Measurements from ENCODE around the gene PDE6D.

Gene PDE6D

DNA sequence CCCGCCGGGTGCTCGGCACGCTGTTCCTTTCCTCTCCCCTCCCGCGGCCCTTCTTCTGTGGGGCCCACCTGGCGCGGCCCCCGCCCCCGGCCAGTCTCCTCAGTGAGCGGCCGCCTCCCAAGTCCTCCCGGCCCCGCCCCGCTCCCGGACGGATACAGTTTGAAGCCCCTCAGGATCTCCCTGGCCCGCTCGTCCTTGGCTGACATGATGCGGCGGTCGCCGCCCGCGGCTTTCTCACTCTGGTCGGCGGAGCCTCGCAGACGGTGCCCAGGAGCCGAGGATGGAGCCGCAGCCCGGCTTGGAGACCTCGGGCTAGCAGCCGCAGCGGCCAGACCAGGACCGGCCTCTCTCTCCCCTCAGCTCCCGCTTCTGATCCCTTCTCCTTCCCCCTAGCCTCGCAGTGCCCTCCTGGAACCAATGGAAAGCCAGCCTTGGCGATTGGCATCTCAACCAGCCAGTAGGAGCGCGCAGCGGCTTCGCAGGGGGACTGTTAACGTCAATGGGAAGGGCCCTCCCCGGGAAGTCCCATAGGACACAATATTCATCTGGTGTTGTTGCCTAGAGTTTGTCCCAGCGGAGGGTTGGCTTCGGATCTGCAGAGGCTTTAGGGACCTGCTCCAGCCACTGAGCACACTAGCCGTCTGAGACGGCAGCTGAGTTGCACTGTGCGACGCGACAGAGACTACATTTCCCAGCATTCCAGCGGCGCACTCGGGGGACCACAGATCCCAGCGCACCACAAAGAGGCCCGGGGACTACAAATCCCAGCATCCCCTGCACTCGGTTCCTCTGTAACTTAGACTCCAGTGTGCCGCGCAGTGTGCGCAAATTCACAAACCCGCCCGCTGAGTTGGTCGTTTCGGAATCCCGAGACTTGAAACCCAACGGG, at the start of gene PDE6D:
TSS of gene PDE6D (minus strand) at position 374 of the 889 bp plus-strand sequence. CDS start at position 206, 168 bp downstream.
- peak; percentile 98 for DNase-seq

DNA sequence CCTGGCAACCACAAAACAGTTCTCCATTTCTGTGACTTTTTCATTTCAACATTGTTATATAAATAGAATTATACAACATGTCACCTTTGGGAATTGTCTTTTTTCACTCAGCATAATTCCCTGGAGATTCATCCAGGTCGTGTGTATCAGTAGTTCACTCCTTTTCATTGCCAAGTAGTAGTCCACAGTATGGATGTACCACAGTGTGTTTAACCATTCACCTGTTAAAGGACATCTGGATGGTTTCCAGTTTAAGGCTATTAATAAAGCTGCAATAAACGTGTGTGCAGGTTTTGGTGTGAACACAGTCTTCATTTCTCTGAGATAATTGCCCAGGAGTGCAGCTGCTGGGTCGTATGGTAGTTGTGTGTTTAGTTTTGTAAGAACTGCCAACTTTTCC, 40.8 kb upstream of the PDE6D start:
- DNase-seq: no peak

DNA sequence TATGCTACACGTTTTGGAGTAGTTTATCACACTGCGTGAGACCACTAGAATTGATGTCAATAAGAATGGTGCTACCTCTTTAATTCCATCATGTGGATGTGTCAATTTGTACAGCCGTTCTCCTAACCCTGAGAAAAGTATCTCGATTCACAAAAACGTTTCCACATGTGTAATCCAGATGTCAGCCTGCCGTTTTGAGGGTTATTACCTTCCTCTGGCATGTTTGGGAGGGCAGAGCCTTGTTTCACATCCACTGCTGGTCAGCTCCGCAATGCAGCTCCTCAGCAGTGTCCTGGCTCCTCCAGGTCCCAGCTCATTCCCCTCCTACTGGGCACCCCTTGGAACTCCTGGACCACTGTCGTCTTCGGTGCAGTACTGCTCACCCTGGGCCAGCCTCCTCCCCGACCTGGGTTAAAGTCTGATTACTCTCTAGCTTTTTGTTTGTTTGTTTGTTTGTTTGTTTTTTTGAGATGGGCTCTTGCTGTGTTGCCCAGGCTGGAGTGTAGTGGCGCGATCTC, 39.8 kb upstream of the PDE6D start:
- no peak for DNase-seq

DNA sequence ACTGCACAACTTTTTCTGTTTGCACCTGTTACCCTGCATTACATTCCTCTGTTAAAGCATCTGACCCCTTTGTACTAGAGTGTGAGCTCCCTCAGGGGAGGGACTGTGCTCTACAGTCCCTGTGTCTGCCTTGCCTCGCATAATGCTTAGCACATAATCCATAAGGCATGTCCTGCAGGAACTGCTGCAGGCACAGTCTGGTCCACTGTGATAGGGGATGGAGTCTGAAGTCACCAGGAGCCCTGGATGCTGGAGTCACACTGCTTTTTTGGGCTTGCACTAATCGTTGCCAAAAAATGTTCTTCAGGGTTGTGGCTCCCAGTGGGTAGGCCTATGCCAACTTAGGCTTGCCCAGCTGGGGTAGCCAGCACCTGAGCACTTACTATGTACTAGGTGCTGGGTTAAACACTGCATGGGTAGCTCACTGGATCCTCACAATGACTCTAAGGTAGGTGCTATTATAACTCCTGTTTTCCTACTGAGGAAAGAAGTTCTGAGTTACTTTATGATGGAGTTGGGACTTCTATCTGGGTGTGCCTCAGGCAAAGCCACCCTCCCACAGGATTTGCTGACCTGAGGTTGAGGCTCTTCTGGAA, 38.5 kb upstream of the PDE6D start:
- no peak for DNase-seq

DNA sequence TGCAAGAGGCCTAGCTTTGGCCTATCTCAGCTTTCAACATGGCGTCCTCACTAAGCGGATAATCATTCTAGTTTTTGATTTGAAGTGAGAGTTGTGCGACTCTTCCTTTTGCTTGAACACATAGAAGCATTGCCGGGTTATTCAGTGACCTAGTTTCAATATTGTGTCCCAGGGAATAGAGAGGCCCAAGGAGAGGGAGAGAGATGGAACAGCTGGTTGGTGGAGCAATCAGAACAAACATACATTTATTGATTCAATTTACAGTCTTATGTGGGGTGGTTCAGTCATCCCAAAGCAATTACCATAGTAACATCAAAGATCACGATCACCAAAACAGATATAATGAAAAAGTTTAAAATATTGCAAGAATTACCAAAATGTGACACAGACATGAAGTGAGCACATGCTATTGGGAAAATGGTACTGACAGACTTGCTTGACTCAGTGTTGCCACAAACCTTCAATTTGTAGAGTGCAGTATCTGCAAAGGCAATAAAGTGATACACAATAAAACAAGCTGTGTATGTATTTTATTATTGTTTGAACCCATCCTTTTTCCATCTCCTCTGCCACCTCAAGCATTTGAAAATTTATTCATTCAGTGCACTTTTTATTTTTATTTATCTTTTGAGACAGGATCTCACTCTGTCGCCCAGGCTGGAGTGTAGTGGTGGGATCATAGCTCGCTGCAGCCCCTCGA, 35.4 kb upstream of the PDE6D start:
- no peak for DNase-seq

DNA sequence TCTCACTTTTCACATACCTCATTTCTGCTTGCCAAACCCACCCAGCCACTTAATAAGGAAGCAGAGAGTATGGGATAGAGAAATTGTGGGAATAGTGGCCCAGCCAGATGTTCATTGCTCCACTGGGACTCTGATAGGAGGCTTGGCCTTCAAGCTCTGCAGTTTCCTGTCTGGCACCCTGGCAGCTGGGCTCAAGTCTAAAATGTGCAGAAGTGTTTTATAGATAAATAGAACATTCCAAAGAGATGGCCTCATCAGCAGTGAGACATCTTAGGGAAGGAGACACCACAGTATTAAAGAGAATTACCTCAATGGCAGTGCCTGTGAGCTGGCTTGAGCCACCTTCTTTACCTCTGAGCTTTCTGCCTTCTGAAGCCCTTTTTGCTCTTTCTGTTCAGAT, 29.8 kb upstream of the PDE6D start:
- no peak for DNase-seq

DNA sequence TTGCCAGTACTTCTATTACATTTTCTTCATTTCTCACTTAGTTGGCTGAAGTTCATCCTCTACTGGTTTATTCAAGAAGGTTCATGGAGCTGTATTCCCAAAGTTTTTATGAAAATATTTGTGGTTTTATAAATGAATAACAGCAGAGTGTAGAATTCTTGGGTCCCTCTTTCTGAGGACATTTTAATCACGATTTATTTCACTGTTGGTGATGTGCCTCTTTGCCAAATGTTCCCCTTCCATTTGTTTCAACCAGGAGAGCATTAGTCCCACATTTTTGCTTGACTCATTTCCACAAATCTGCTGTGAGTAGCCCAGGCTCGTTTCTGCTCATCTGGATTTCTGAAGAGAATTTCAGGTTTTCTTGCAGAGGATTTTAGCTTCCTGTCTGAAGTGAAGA, 25.9 kb upstream of the PDE6D start:
- no peak for DNase-seq

DNA sequence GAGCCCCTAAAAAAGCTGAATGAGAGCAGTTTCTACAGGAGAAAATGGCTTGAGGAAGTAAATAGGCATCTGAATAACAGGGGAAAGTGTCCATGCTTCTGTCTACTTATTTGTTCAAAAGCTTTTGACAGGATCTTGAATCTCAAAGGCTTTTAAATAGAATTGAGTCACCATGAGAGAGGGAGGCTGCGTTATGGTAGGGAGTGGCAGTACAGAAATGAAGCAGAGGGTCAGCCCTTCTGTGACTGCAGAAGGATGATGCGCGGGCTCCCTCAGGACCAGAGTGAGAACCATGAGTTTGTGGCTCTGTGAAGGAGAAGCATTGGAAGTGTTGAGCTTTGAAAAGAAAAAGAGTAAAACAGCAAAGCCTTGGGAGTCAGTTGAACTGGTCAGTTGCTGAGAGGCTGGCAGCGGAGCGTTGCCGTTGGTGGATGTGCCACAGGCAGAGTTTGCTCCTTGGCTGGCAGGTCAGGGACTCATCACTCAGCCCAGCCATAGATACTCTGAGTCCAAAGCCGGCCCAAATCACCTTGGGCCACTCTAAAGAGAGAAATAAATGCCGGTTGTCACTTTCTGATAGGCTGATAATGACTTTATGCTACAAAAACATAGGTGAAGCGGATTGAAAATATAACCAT, 22.5 kb upstream of the PDE6D start:
- DNase-seq: no peak

DNA sequence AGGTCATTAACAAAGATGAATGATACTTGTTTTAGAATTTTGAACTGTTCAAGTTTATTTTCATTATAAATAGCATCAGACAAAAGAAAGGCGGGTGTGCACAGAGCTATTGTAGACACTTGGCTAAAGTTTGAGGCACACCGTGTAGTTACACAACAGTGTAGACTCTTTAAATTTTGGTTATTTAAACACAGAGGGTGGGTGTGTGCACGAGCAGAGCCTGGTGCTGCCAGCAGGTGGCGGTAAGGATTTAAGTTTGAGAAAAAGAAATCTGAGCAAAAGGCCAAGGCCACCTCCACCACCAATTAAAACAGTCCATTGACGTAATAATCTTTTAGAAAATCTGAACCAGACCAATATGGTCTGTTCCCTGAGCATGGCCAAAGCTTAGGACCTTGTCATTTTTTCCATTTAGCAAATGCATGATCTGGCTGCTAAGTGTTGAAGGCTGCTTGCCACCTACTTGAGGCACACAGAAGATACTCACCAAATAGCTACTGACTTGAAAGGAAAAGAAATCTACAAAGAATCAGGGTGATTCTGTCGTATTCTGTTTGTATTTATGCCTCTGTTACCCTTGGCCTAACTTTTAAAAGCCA, 19.5 kb upstream of the PDE6D start:
- DNase-seq: peak; percentile 44

DNA sequence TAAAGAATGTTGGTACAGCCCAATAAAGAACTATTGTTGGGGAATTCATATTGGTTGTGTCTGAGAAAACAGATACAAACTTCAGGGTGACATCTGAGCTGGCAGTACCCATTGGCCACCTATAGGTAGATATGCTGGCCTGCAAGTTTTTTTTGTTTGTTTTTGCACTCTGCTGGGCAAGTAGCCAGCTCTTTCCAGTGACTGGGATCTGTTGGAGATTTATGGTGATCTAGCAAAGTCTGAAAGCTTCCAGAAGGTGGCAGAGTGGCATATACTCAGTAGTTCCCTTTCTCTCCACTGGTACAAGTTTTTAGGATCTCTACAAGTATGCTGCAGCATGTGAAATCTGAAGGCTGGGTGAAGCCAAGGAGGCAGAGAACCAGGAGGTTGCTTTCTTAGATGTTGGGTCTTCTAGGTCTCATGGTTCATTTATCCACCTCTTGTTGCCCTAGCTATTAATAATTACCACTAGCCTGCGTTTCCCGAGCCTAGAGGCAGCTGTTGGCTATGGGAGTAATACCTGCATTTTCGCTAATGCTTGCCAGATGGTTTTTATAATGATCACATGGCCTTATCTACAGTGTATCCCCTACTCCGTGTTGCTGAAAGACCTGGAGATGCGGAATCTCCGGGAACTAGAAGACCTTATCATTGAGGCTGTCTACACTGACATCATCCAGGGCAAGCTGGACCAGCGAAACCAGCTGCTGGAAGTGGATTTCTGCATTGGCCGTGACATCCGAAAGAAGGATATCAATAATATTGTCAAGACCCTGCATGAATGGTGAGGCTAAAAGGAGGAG, 14.6 kb upstream of the PDE6D start:
- DNase-seq: peak; percentile 21

DNA sequence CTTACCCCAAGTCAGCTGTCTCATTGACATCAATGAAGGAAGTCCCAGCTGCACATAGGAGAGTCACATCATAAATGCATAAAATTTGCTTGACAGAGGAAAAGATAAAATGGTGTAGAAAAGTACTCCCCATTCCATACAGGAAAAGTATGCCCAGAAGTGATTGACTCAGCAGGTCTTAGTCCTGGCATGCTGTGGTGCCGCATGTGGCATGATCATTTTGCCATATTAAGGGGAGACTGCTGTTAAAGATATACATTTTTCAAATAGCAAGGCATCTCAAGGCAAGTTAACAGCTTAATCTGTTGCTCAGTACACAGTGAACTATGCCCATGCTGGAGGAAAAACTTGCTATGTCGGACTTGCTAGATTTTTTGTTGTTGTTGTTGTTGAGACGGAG, 13.3 kb upstream of the PDE6D start:
- DNase-seq: no peak

DNA sequence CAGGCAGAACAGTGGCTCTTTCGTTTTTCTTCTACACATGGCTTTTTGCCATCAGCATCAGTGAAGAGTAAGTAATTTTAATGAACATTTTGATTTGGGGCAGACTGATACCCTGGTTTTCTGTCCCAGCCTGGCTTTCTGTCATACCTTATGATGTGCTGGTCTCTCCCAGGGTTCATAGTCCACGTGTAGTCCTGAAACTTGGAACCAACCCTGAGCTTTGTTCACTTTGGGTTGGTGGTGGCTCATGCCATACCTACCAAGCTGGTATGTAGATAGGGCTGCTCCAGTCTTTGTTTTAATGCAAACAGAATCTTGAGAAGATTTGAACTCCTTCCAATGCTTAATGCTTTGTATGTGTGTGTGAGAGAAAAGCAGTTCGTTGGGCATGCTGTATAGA, 10.0 kb upstream of the PDE6D start:
- DNase-seq: no peak

DNA sequence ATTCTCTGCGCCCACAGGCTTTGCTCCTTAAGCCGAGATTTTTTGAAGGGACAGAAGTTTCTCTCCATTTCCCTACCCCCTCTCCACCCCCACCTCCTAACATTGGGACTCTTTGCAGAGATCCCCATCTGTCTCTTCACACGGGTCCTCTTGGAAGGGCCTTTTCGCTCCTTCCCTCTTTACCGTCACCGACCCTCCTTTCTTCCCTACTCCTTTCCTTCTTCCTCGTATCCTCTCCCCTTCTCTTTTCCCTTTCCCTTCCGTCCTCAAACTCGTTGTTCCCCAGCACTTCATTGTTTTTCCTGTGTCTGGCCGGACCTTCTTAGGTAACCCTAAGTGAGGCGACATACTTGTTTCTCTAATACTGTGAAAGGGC, 5.8 kb upstream of the PDE6D start:
- no peak for DNase-seq

DNA sequence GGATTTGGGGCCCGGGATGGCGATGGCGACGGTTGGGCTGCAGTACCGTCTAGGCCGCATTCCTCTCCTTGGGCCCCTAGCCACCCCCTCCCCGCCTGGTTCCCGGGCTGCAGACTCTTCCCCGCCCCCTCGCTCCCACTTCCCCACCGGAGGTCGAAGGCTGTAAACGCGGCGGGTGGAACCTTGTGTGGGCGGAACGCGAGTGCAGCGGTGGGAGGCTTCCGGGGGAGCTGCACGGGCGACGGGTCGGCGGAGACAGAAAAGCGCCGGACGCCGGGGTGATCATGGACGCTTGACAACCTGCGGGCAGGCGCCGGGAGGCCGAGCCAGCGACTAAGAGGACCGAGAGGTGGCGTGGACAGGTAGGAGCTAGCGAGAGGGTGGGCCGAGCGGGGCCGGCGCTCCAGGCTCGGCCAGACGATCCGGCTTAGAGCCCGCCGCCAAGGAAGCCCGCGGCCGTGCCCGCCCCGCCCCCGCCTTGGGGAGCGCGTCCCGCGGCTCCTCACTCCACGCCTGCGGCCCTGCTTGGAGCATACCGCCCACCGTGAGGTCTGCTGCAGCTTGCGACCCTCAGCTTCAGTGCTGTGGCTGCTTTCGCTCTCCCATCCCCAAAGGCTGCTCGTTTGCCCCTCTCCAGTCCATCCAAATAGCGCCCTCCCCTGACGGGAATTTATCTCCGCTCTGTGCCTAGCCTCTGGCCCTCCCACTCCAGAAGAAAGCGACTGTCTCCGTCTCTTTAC, 5.3 kb upstream of the PDE6D start, which contains the start of gene COPS7B:
TSS of gene COPS7B (plus strand) at position 269 of the 740 bp plus-strand sequence. CDS start 2,126 bp downstream, outside the sequence.
- peak; percentile 80 for DNase-seq

DNA sequence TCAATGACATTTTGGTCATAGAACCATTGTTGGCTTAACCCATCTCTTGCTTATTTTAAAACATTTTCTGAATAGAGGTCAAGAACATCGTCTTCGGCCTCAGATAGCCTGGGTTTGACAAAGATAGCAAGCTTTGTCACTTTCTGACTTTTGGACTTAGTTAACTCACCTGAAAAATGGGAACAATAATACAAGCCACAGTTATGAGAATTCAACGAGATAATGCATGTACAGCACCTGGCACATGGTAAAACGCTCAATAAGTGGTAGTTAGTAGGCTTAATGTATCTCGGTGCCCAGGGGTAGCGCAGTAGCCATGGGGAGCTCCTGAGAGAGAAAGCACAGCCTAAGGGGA, 4.7 kb upstream of the PDE6D start:
- DNase-seq: no peak

DNA sequence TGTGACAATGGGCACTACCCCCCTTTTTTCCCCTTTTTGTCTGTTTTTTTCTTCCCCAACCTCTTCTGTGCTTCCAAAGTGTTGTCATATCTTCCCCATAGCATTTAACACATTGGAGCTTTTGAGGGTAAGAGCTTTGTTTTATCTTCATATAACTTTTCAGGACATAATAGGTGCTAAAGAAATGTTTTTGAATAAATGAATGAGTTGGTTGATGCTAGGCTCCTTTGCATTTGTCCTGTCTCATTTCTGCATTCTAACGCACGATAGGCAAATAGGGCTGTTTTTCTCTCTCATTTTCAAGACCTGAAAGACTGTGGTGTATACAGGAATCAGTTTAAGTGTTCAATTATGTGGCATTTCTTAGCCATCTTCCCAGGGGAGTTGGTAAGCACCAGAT, 4.3 kb upstream of the PDE6D start:
- DNase-seq: no peak

DNA sequence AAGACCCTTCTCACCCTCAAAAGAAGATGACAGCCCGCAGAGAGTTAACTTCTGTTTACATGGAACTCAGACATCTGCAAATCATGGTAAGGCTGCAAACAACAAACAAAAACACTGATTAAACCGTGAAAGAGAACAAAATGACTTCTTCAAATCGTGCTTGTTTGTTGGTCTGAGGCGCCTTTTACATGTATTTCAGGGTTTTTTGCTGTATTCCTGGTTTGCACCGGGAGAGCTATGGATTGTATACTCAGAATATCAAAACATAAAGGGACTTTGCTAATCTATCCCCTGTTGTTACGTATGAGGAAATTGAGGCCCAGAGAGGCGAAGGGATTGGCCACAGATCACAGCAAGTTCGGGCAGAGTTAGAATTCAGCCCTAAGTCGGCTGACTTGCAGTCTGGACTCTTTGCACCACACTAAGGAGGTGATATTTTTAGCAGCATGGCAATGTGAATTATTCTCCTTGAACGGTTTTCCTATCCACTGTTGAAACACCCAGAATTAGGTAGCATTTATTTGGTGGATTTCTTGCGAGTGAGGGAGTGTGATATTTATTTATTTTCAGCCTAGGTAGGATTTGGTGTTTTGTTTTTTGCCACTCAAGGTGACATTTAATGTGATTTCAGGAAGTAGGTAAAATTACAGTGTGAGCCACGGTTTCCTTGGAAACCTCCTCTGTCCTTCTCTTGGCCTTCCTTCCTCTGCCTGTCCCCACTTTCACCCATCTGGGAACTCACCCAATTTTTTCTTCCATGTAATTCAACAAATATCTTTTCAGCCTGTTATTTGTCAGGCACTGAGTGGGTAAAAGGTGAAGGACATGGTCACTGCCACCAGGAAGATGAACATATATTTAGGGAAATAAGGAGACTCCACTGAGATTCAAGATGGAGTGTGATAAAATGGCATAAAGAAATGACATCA, 980 bp upstream of the PDE6D start:
- DNase-seq: peak; percentile 60

DNA sequence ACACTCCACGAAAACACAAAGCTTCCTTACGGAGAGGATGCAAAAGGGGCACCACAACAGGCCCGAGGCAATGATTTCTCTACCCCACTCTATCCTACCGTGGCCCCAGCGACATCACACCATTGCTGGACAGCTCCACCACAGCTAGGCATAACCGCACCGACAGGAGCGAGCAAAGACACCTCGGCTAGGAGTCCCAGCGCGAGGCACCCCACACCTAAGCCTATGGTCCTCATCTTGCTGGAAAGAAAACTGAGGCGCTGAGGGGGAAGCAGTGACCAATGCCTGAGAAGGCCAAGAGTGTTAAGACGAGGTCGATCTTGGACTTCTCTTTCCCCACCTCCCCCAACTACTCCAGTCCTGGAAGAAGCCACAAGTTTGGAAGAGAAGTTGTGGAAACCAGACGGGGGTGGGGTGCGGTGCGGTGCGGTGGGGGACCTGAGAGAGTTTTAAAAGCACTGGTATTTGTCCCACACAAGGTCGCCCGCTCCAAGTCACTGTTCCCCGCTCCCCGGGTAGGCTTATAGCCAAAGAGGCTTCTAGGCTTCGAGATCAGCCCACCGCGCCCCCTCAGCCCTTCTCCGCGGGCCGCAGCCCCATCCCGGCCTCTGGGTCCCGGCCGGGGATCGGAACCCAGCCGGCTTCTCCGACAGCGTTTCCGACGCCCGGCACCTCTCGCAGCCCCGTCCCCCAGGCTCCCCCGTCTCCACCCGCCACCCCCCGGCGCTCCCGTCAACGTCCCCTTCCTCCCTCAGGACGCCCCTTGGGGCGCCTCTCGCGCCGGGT, 766 bp downstream of the PDE6D start:
- no peak for DNase-seq

Data from inflammatory macrophage treated with lipopolysaccharide for 4 hours (primary cell).